Sigmoid colon (tissue), 3 donors: ENCODE data around the gene CERS2.

Experiments
- POLR2A ChIP-seq, 2 donors: fragments of 450-650 bp; IDR thresholded peaks; one replicate each; pipeline ENCODE4 v1.6.1; 2016; ENCODE audit warnings: antibody characterized with exemption in 2 of 2, mild to moderate bottlenecking in 2 of 2, moderate library complexity in 2 of 2
- TF ChIP-seq, protein P1 (sequence below), 4 experiments: fragments of 450-650 bp in 3 of 4; fragments of 200-600 bp in 1 of 4; IDR thresholded peaks; one replicate each; pipeline ENCODE4 v1.5.1; 2016 to 2019; ENCODE audit warnings: antibody characterized with exemption in 4 of 4, mild to moderate bottlenecking in 3 of 4, moderate library complexity in 2 of 4

DNA sequence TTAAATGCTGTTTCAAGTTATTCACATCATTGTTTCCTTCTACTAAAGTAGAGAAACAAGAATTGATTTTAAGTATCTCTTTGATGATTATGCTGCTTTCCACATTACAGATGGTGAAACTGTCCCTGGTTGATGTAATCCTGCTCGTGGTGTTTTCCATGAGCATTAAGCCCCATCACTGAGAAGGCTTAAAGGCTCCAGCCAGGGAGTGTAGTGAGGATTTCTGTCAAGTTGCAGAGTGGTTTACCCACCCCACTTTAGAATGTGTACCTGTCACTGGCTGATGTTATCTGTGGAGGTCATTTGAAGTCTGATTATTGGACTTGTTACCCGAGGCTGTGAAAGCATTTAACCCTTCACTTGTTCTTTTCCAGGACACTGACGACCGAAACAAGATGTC lies 12.9 kb downstream of the CERS2 start:
- TF ChIP-seq, protein P1, sequence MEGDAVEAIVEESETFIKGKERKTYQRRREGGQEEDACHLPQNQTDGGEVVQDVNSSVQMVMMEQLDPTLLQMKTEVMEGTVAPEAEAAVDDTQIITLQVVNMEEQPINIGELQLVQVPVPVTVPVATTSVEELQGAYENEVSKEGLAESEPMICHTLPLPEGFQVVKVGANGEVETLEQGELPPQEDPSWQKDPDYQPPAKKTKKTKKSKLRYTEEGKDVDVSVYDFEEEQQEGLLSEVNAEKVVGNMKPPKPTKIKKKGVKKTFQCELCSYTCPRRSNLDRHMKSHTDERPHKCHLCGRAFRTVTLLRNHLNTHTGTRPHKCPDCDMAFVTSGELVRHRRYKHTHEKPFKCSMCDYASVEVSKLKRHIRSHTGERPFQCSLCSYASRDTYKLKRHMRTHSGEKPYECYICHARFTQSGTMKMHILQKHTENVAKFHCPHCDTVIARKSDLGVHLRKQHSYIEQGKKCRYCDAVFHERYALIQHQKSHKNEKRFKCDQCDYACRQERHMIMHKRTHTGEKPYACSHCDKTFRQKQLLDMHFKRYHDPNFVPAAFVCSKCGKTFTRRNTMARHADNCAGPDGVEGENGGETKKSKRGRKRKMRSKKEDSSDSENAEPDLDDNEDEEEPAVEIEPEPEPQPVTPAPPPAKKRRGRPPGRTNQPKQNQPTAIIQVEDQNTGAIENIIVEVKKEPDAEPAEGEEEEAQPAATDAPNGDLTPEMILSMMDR (IDR thresholded peaks at IDR 0.05), result no peak
- TF ChIP-seq POLR2A (IDR thresholded peaks at IDR 0.05), result no peak
